ENCODE results near the gene NKG7. TPM values are rescaled to one million over a fixed set of nuclear protein-coding genes. Genes with fewer than 3 reads are reported as not detected.
A peak's percentile ranks its signal among the peaks of the same experiment; 100 is the strongest.

The NKG7 gene
- total and polyA plus RNA-seq, 2 experiments from 2014 or later, result not detected

GRCh38 chr19:51347209-51347928 is 25.1 kb downstream of the NKG7 start (continued):
- TF ChIP-seq ZNF462 (CRISPR knock-in tag; IDR thresholded peaks at IDR 0.05), result no peak

GRCh38 chr19:51346742-51347141 is 25.7 kb downstream of the NKG7 start:
- H3K27ac ChIP-seq (ENCODE audit: low read depth), result no peak overlapping the region
- H4K20me1 ChIP-seq (replicated peaks; ENCODE audit: insufficient read depth), result no peaks in the 10 kb centered on the region; the same call in 1 of the 2 replicates
- no peaks in the 10 kb centered on the region for H3K9me3 Mint-ChIP-seq
- no peak overlapping the region for H3K4me2 ChIP-seq
- no peak overlapping the region for H3K4me3 ChIP-seq
- H3K27ac Mint-ChIP-seq, result no peak overlapping the region
- no peaks in the 10 kb centered on the region for H3K79me2 ChIP-seq (replicated peaks; ENCODE audit: insufficient read depth)
- no peak overlapping the region for H3K4me3 Mint-ChIP-seq
- peaks cover 14% of the 10 kb centered on the region for H3K4me1 ChIP-seq (ENCODE audit: insufficient read depth)
- peaks cover 6% of the 10 kb centered on the region for H3K36me3 Mint-ChIP-seq (ENCODE audit: low read depth)
- H3K27me3 ChIP-seq (ENCODE audit: insufficient read depth), result peaks cover 2% of the 10 kb centered on the region; the same call in 1 of the 2 replicates
- H3K27me3 Mint-ChIP-seq (ENCODE audit: insufficient read depth, low read depth, poor library complexity), result peaks cover 3% of the 10 kb centered on the region
- peaks cover 13% of the 10 kb centered on the region for H3K4me1 Mint-ChIP-seq
- TF ChIP-seq CTCF (conservative IDR thresholded peaks at IDR 0.05; ENCODE audit: low read depth in 2 of 2) (peak; percentile 42 to 59), STAT1 (IDR thresholded peaks at IDR 0.05; ENCODE audit: unreplicated experiment) (no peak)
- H3K9me2 ChIP-seq (ENCODE audit: insufficient read depth), result no peaks in the 10 kb centered on the region
- no peak overlapping the region for H2AFZ ChIP-seq
- no peaks in the 10 kb centered on the region for H3K36me3 ChIP-seq (ENCODE audit: insufficient read depth)
- H3F3A ChIP-seq (replicated peaks; ENCODE audit: low read depth), result no peaks in the 10 kb centered on the region
- DNase-seq (ENCODE audit: low spot score) (no peak), ATAC-seq (peak; percentile 61)
